ENCODE results near the gene DCPS.

The DCPS gene

DNA sequence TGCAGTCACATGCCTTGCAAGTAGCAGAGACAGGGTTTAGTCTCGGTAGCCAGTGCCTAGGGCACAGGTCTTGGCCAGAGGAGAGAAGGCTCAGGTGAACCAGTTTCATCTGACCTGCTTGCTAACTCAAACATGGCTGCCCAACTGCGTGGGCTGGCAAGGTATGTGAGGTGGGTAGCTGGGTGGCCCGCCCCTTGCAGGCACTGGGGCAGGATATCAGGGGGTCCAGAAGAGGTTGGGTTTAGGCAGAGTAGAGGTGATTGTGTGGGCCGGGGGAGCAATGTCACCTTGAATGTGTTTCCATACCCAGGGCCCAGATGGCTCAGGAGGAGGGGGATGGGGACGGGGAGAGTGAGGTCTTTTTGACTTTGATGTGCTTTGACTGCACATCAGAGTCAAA, 89.3 kb downstream of the DCPS start:
- no peak for TF ChIP-seq TAF1 (IDR thresholded peaks at IDR 0.05; ENCODE audit: borderline replicate concordance, insufficient read depth, low read length)
- TF ChIP-seq SIN3A (IDR thresholded peaks at IDR 0.05; ENCODE audit: borderline replicate concordance, insufficient read depth, low read length) = no peak
- no peak for TF ChIP-seq POLR2AphosphoS5 (IDR thresholded peaks at IDR 0.05; ENCODE audit: low read depth, low read length)
- TF ChIP-seq FOXP2 (optimal IDR thresholded peaks at IDR 0.05; ENCODE audit: borderline replicate concordance, extremely low read depth, extremely low read length, insufficient read depth) = no peak
- TF ChIP-seq, protein P1, sequence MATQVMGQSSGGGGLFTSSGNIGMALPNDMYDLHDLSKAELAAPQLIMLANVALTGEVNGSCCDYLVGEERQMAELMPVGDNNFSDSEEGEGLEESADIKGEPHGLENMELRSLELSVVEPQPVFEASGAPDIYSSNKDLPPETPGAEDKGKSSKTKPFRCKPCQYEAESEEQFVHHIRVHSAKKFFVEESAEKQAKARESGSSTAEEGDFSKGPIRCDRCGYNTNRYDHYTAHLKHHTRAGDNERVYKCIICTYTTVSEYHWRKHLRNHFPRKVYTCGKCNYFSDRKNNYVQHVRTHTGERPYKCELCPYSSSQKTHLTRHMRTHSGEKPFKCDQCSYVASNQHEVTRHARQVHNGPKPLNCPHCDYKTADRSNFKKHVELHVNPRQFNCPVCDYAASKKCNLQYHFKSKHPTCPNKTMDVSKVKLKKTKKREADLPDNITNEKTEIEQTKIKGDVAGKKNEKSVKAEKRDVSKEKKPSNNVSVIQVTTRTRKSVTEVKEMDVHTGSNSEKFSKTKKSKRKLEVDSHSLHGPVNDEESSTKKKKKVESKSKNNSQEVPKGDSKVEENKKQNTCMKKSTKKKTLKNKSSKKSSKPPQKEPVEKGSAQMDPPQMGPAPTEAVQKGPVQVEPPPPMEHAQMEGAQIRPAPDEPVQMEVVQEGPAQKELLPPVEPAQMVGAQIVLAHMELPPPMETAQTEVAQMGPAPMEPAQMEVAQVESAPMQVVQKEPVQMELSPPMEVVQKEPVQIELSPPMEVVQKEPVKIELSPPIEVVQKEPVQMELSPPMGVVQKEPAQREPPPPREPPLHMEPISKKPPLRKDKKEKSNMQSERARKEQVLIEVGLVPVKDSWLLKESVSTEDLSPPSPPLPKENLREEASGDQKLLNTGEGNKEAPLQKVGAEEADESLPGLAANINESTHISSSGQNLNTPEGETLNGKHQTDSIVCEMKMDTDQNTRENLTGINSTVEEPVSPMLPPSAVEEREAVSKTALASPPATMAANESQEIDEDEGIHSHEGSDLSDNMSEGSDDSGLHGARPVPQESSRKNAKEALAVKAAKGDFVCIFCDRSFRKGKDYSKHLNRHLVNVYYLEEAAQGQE (IDR thresholded peaks at IDR 0.05; ENCODE audit: insufficient read depth in 1 of 2, low read depth in 2 of 2, low read length in 2 of 2) = no peak

DNA sequence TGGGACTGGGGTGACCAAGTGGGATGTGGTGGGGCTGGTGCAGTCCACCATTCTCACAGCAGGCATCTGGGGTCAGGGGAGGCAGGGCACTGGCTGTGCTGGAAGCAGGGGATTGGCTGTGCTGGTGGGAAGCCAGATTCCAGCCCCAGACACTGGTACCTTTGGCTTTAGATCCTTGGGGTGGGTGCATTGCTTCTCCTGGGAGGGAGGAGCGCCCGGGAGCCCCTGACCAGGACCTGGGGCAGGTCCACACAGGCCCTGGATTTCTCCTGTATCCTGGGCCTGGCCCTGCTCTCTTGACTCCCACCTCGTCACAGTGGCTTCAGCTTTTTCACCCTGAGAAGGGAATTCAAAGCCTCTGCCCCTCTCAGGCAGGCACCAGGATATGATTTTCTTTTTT, 90.2 kb downstream of the DCPS start:
- no peak for TF ChIP-seq POLR2AphosphoS5 (IDR thresholded peaks at IDR 0.05; ENCODE audit: low read depth, low read length)
- TF ChIP-seq SIN3A (IDR thresholded peaks at IDR 0.05; ENCODE audit: borderline replicate concordance, insufficient read depth, low read length) = no peak
- TF ChIP-seq FOXP2 (optimal IDR thresholded peaks at IDR 0.05; ENCODE audit: borderline replicate concordance, extremely low read depth, extremely low read length, insufficient read depth) = no peak
- TF ChIP-seq TAF1 (IDR thresholded peaks at IDR 0.05; ENCODE audit: borderline replicate concordance, insufficient read depth, low read length) = no peak
- TF ChIP-seq, protein P1 (IDR thresholded peaks at IDR 0.05; ENCODE audit: insufficient read depth in 1 of 2, low read depth in 2 of 2, low read length in 2 of 2) = no peak

Measured in PFSK-1 (cell line).